GM23338 (cell line): Measurements from ENCODE around the gene MTHFS. TPM values are rescaled to one million over a fixed set of nuclear protein-coding genes. Genes with fewer than 3 reads are reported as not detected.

Source experiments
- ATAC-seq: fragments of 200-7000 bp; cut with Tn5 transposase; 3 replicates; pipeline ENCODE4 v1.9.1; 2020
- DNase-seq: peaks from one replicate; pipeline ENCODE4 v3.0.0-alpha.2; 2015; ENCODE audit warnings: low spot score
- H2AFZ ChIP-seq: fragments of 200-600 bp; sonication (generic); 2 replicates; pipeline ENCODE4 v1.8.0; 2016; ENCODE audit warnings: antibody characterized with exemption, mild to moderate bottlenecking, moderate library complexity
- H3F3A ChIP-seq: fragments of 200-600 bp; sonication (generic); replicated peaks from 2 replicates; pipeline ENCODE4 v1.8.0; 2017; ENCODE audit warnings: antibody characterized with exemption, mixed run types, low read depth
- H3K27ac ChIP-seq: fragments of 200-600 bp; sonication (generic); 2 replicates; pipeline ENCODE4 v1.6.1; 2016; ENCODE audit warnings: low read depth
- H3K27me3 ChIP-seq: fragments of 200-600 bp; sonication (generic); 2 replicates; pipeline ENCODE4 v1.8.0; 2016; ENCODE audit warnings: mild to moderate bottlenecking, mixed run types, moderate library complexity; ENCODE audit not compliant: insufficient read depth
- H3K36me3 ChIP-seq: fragments of 200-600 bp; sonication (generic); 2 replicates; pipeline ENCODE4 v1.8.0; 2016; ENCODE audit warnings: mild to moderate bottlenecking; ENCODE audit not compliant: insufficient read depth
- H3K4me1 ChIP-seq: fragments of 200-600 bp; sonication (generic); 2 replicates; pipeline ENCODE4 v1.8.0; 2016; ENCODE audit warnings: mild to moderate bottlenecking, moderate library complexity; ENCODE audit not compliant: insufficient read depth
- H3K4me2 ChIP-seq: fragments of 200-600 bp; sonication (generic); 2 replicates; pipeline ENCODE4 v1.7.1; 2017; ENCODE audit warnings: mixed run types
- H3K4me3 ChIP-seq: fragments of 200-600 bp; sonication (generic); 2 replicates; pipeline ENCODE4 v1.6.1; 2016; ENCODE audit warnings: mixed run types
- H3K79me2 ChIP-seq: fragments of 200-600 bp; sonication (generic); replicated peaks from 2 replicates; pipeline ENCODE4 v1.8.0; 2017; ENCODE audit warnings: mild to moderate bottlenecking; ENCODE audit not compliant: insufficient read depth
- H3K9me2 ChIP-seq: fragments of 200-600 bp; sonication (generic); 2 replicates; pipeline ENCODE4 v1.8.0; 2017; ENCODE audit not compliant: insufficient read depth
- H4K20me1 ChIP-seq: fragments of 200-600 bp; sonication (generic); replicated peaks from 2 replicates; pipeline ENCODE4 v1.8.0; 2017; ENCODE audit warnings: mild to moderate bottlenecking; ENCODE audit not compliant: insufficient read depth
- H3K27ac Mint-ChIP-seq: 2 replicates; pipeline ENCODE4 v1.8.0; 2020; ENCODE audit warnings: inconsistent platforms, mild to moderate bottlenecking, moderate library complexity, mixed read lengths
- H3K27me3 Mint-ChIP-seq: 3 replicates; pipeline ENCODE4 v1.8.0; 2022; ENCODE audit warnings: low read depth, mild to moderate bottlenecking, moderate library complexity, mixed read lengths, inconsistent platforms; ENCODE audit not compliant: insufficient read depth, poor library complexity
- H3K36me3 Mint-ChIP-seq: 3 replicates; pipeline ENCODE4 v1.8.0; 2021; ENCODE audit warnings: low read depth, mild to moderate bottlenecking, inconsistent platforms, moderate library complexity, mixed read lengths
- H3K4me1 Mint-ChIP-seq: 3 replicates; pipeline ENCODE4 v1.8.0; 2020; ENCODE audit warnings: mild to moderate bottlenecking, inconsistent platforms, mixed read lengths
- H3K4me3 Mint-ChIP-seq: 3 replicates; pipeline ENCODE4 v1.8.0; 2021; ENCODE audit warnings: moderate library complexity, mild to moderate bottlenecking, inconsistent platforms, mixed read lengths
- H3K9me3 Mint-ChIP-seq: 3 replicates; pipeline ENCODE4 v1.8.0; 2020; ENCODE audit warnings: moderate library complexity, mild to moderate bottlenecking, inconsistent platforms, mixed read lengths
- CREB1 ChIP-seq: fragments of 250-450 bp; sonication (Bioruptor Pico); IDR thresholded peaks from 2 replicates; pipeline ENCODE4 v1.5.0; 2020; ENCODE audit warnings: low read depth, mild to moderate bottlenecking, moderate library complexity
- EZH2 ChIP-seq: fragments of 200-600 bp; sonication (generic); IDR thresholded peaks from one replicate; pipeline ENCODE4 v1.8.0; 2017; ENCODE audit warnings: antibody characterized with exemption, mild to moderate bottlenecking, low read depth; ENCODE audit not compliant: unreplicated experiment
- JUNB ChIP-seq: IDR thresholded peaks from one replicate; pipeline ENCODE4 v1.6.1; 2016; ENCODE audit warnings: antibody characterized with exemption; ENCODE audit not compliant: unreplicated experiment
- NANOG ChIP-seq: IDR thresholded peaks from 2 replicates; pipeline ENCODE4 v1.6.1; 2016; ENCODE audit warnings: antibody characterized with exemption, borderline replicate concordance
- POLR2AphosphoS5 ChIP-seq: IDR thresholded peaks from 2 replicates; pipeline ENCODE4 v1.6.1; 2016; ENCODE audit warnings: antibody characterized with exemption, low read depth
- STAT1 ChIP-seq: IDR thresholded peaks from one replicate; pipeline ENCODE4 v1.6.1; 2016; ENCODE audit warnings: antibody characterized with exemption; ENCODE audit not compliant: unreplicated experiment
- ZNF114 ChIP-seq: fragments of 250-450 bp; sonication (Bioruptor Pico); IDR thresholded peaks from 2 replicates; pipeline ENCODE4 v1.5.0; 2020; ENCODE audit warnings: mild to moderate bottlenecking, moderate library complexity
- ZNF331 ChIP-seq: fragments of 250-450 bp; sonication (Bioruptor Pico); IDR thresholded peaks from 2 replicates; pipeline ENCODE4 v1.5.0; 2020; ENCODE audit warnings: low read depth, mild to moderate bottlenecking, moderate library complexity
- polyA plus RNA-seq: library from polyadenylated mRNA; unstranded; fragments of >200 nt; fragmentation: Nextera tagmentation; extraction: Ambion mirVana; gene quantifications from 2 replicates; pipeline ENCODE4 v1.2.1, GENCODE V29; 2016
- total RNA-seq: library from RNA; depleted of rRNA; stranded (reverse); fragments of >200 nt; shearing (Covaris generic); gene quantifications from 2 replicates; pipeline ENCODE4 v1.2.3, GENCODE V29; 2014
- TF ChIP-seq, protein P1 (sequence below): IDR thresholded peaks from one replicate; pipeline ENCODE4 v1.6.1; 2018; ENCODE audit warnings: antibody characterized with exemption; ENCODE audit not compliant: unreplicated experiment
- TF ChIP-seq, protein P2 (sequence below): IDR thresholded peaks from 2 replicates; pipeline ENCODE4 v1.6.1; 2016; ENCODE audit warnings: antibody characterized with exemption
- TF ChIP-seq, protein P3 (sequence below), 2 experiments: fragments of 200-600 bp in 1 of 2; sonication (generic) in 1 of 2; conservative IDR thresholded peaks; 2 replicates each; pipeline versions ENCODE4 v1.5.1 to v1.6.1; 2016 to 2017; ENCODE audit warnings: antibody characterized with exemption in 2 of 2, low read depth in 2 of 2, mild to moderate bottlenecking in 2 of 2, moderate library complexity in 1 of 2
- TF ChIP-seq, protein P4 (sequence below): fragments of 250-450 bp; sonication (Bioruptor Pico); IDR thresholded peaks from 2 replicates; pipeline ENCODE4 v1.5.0; 2020; ENCODE audit warnings: mild to moderate bottlenecking, moderate library complexity

Gene MTHFS
- total and polyA plus RNA-seq, 2 experiments from 2014 or later, result 33.2 to 62.0 TPM

DNA sequence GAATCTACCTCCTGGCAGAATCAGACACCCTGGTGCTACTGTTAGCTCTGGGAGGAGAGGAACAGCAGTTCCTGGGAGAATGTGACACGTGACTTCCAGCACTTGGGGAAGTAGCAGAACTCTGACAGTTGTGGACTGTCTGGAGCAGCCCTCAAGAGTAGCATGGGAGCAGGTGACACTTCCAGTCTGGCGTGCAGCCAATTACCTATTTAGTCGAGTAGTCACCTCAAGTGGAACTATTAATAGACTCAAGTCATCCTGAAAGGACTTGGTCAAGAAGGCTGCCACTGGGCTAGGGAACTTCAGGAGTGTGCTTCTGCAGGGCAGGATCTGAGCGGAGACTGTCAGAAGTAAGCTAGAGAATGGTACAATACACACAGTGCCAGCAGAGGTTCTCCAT is 62.3 kb downstream of the MTHFS start:
- no peak overlapping the region for H3K4me3 Mint-ChIP-seq
- peaks cover 2% of the 10 kb centered on the region for H3K27me3 Mint-ChIP-seq
- Histone ChIP-seq H2AFZ (no peak overlapping the region), H3K79me2 (no peaks in the 10 kb centered on the region), H3K27ac (no peak overlapping the region), H3K4me1 (no peaks in the 10 kb centered on the region), H3K4me3 (no peak overlapping the region), H3K4me2 (no peak overlapping the region), H4K20me1 (no peaks in the 10 kb centered on the region), H3F3A (no peaks in the 10 kb centered on the region), H3K36me3 (no peaks in the 10 kb centered on the region), H3K9me2 (no peaks in the 10 kb centered on the region), H3K27me3 (no peaks in the 10 kb centered on the region)
- ATAC-seq, result no peak
- H3K36me3 Mint-ChIP-seq, result peaks cover 35% of the 10 kb centered on the region
- no peaks in the 10 kb centered on the region for H3K9me3 Mint-ChIP-seq
- peaks cover 2% of the 10 kb centered on the region; the same call in 1 of the 3 replicates for H3K4me1 Mint-ChIP-seq
- no peak overlapping the region for H3K27ac Mint-ChIP-seq
- TF ChIP-seq CREB1 (CRISPR knock-in tag) (no peak), STAT1 (no peak), ZNF331 (no peak), POLR2AphosphoS5 (no peak), NANOG (no peak), JUNB (no peak), ZNF114 (CRISPR knock-in tag) (no peak), EZH2 (no peak)
- TF ChIP-seq, protein P1, sequence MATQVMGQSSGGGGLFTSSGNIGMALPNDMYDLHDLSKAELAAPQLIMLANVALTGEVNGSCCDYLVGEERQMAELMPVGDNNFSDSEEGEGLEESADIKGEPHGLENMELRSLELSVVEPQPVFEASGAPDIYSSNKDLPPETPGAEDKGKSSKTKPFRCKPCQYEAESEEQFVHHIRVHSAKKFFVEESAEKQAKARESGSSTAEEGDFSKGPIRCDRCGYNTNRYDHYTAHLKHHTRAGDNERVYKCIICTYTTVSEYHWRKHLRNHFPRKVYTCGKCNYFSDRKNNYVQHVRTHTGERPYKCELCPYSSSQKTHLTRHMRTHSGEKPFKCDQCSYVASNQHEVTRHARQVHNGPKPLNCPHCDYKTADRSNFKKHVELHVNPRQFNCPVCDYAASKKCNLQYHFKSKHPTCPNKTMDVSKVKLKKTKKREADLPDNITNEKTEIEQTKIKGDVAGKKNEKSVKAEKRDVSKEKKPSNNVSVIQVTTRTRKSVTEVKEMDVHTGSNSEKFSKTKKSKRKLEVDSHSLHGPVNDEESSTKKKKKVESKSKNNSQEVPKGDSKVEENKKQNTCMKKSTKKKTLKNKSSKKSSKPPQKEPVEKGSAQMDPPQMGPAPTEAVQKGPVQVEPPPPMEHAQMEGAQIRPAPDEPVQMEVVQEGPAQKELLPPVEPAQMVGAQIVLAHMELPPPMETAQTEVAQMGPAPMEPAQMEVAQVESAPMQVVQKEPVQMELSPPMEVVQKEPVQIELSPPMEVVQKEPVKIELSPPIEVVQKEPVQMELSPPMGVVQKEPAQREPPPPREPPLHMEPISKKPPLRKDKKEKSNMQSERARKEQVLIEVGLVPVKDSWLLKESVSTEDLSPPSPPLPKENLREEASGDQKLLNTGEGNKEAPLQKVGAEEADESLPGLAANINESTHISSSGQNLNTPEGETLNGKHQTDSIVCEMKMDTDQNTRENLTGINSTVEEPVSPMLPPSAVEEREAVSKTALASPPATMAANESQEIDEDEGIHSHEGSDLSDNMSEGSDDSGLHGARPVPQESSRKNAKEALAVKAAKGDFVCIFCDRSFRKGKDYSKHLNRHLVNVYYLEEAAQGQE, result no peak
- TF ChIP-seq, protein P2, sequence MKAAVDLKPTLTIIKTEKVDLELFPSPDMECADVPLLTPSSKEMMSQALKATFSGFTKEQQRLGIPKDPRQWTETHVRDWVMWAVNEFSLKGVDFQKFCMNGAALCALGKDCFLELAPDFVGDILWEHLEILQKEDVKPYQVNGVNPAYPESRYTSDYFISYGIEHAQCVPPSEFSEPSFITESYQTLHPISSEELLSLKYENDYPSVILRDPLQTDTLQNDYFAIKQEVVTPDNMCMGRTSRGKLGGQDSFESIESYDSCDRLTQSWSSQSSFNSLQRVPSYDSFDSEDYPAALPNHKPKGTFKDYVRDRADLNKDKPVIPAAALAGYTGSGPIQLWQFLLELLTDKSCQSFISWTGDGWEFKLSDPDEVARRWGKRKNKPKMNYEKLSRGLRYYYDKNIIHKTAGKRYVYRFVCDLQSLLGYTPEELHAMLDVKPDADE, result no peak
- TF ChIP-seq, protein P3, sequence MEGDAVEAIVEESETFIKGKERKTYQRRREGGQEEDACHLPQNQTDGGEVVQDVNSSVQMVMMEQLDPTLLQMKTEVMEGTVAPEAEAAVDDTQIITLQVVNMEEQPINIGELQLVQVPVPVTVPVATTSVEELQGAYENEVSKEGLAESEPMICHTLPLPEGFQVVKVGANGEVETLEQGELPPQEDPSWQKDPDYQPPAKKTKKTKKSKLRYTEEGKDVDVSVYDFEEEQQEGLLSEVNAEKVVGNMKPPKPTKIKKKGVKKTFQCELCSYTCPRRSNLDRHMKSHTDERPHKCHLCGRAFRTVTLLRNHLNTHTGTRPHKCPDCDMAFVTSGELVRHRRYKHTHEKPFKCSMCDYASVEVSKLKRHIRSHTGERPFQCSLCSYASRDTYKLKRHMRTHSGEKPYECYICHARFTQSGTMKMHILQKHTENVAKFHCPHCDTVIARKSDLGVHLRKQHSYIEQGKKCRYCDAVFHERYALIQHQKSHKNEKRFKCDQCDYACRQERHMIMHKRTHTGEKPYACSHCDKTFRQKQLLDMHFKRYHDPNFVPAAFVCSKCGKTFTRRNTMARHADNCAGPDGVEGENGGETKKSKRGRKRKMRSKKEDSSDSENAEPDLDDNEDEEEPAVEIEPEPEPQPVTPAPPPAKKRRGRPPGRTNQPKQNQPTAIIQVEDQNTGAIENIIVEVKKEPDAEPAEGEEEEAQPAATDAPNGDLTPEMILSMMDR (conservative IDR thresholded peaks at IDR 0.05; ENCODE audit: low read depth in 2 of 2), result no peak
- TF ChIP-seq, protein P4, sequence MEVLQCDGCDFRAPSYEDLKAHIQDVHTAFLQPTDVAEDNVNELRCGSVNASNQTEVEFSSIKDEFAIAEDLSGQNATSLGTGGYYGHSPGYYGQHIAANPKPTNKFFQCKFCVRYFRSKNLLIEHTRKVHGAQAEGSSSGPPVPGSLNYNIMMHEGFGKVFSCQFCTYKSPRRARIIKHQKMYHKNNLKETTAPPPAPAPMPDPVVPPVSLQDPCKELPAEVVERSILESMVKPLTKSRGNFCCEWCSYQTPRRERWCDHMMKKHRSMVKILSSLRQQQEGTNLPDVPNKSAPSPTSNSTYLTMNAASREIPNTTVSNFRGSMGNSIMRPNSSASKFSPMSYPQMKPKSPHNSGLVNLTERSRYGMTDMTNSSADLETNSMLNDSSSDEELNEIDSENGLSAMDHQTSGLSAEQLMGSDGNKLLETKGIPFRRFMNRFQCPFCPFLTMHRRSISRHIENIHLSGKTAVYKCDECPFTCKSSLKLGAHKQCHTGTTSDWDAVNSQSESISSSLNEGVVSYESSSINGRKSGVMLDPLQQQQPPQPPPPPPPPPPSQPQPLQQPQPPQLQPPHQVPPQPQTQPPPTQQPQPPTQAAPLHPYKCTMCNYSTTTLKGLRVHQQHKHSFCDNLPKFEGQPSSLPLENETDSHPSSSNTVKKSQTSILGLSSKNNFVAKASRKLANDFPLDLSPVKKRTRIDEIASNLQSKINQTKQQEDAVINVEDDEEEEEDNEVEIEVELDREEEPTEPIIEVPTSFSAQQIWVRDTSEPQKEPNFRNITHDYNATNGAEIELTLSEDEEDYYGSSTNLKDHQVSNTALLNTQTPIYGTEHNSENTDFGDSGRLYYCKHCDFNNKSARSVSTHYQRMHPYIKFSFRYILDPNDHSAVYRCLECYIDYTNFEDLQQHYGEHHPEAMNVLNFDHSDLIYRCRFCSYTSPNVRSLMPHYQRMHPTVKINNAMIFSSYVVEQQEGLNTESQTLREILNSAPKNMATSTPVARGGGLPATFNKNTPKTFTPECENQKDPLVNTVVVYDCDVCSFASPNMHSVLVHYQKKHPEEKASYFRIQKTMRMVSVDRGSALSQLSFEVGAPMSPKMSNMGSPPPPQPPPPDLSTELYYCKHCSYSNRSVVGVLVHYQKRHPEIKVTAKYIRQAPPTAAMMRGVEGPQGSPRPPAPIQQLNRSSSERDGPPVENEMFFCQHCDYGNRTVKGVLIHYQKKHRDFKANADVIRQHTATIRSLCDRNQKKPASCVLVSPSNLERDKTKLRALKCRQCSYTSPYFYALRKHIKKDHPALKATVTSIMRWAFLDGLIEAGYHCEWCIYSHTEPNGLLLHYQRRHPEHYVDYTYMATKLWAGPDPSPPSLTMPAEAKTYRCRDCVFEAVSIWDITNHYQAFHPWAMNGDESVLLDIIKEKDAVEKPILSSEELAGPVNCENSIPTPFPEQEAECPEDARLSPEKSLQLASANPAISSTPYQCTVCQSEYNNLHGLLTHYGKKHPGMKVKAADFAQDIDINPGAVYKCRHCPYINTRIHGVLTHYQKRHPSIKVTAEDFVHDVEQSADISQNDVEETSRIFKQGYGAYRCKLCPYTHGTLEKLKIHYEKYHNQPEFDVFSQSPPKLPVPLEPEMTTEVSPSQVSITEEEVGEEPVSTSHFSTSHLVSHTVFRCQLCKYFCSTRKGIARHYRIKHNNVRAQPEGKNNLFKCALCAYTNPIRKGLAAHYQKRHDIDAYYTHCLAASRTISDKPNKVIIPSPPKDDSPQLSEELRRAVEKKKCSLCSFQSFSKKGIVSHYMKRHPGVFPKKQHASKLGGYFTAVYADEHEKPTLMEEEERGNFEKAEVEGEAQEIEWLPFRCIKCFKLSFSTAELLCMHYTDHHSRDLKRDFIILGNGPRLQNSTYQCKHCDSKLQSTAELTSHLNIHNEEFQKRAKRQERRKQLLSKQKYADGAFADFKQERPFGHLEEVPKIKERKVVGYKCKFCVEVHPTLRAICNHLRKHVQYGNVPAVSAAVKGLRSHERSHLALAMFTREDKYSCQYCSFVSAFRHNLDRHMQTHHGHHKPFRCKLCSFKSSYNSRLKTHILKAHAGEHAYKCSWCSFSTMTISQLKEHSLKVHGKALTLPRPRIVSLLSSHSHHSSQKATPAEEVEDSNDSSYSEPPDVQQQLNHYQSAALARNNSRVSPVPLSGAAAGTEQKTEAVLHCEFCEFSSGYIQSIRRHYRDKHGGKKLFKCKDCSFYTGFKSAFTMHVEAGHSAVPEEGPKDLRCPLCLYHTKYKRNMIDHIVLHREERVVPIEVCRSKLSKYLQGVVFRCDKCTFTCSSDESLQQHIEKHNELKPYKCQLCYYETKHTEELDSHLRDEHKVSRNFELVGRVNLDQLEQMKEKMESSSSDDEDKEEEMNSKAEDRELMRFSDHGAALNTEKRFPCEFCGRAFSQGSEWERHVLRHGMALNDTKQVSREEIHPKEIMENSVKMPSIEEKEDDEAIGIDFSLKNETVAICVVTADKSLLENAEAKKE, result no peak
- DNase-seq, result no peak
